HEK293T (cell line): ENCODE results near the gene VPS37C.

Experiments
- CTCF ChIA-PET: fragments of 350-600 bp; formaldehyde crosslinking; extraction: SDS; loops from one replicate; lab custom pipeline; 2021; ENCODE audit warnings: antibody characterized with exemption, inconsistent platforms; lab: Yijun Ruan, JAX
- POLR2A ChIA-PET: fragments of 350-600 bp; formaldehyde crosslinking; extraction: SDS; loops from one replicate; lab custom pipeline; 2020; ENCODE audit warnings: antibody characterized with exemption, inconsistent platforms; lab: Yijun Ruan, JAX
- DNase-seq: peaks from one replicate; pipeline ENCODE4 v3.0.0; 2012; ENCODE audit warnings: mixed read lengths; ENCODE audit errors: extremely low spot score
- ARNT ChIP-seq: fragments of 450-650 bp; IDR thresholded peaks from 2 replicates; pipeline ENCODE4 v1.6.1; 2017; ENCODE audit warnings: mild to moderate bottlenecking
- BHLHE40 ChIP-seq: fragments of 450-650 bp; IDR thresholded peaks from 2 replicates; pipeline ENCODE4 v1.6.1; 2016; ENCODE audit warnings: mild to moderate bottlenecking, moderate library complexity, borderline replicate concordance
- CTBP1 ChIP-seq: fragments of 450-650 bp; IDR thresholded peaks from 2 replicates; pipeline ENCODE4 v1.6.1; 2016; ENCODE audit warnings: borderline replicate concordance
- ELF4 ChIP-seq: fragments of 450-650 bp; IDR thresholded peaks from 2 replicates; pipeline ENCODE4 v1.6.1; 2017; ENCODE audit warnings: antibody characterized with exemption
- FOXA1 ChIP-seq: fragments of 450-650 bp; IDR thresholded peaks from 2 replicates; pipeline ENCODE4 v1.6.1; 2016; ENCODE audit warnings: mild to moderate bottlenecking
- FOXK2 ChIP-seq: fragments of 450-650 bp; IDR thresholded peaks from 2 replicates; pipeline ENCODE4 v1.6.1; 2016; ENCODE audit warnings: mild to moderate bottlenecking
- FOXM1 ChIP-seq: fragments of 450-650 bp; IDR thresholded peaks from 2 replicates; pipeline ENCODE4 v1.6.1; 2017; ENCODE audit warnings: mild to moderate bottlenecking, borderline replicate concordance
- HDGF ChIP-seq: fragments of 450-650 bp; IDR thresholded peaks from 2 replicates; pipeline ENCODE4 v1.6.1; 2017; ENCODE audit warnings: antibody characterized with exemption, borderline replicate concordance
- L3MBTL2 ChIP-seq: fragments of 450-650 bp; conservative IDR thresholded peaks from 2 replicates; pipeline ENCODE4 v1.6.1; 2016; ENCODE audit warnings: mild to moderate bottlenecking
- LEF1 ChIP-seq: fragments of 450-650 bp; IDR thresholded peaks from 2 replicates; pipeline ENCODE4 v1.6.1; 2017; ENCODE audit warnings: mild to moderate bottlenecking, borderline replicate concordance
- NFRKB ChIP-seq: fragments of 450-650 bp; IDR thresholded peaks from 2 replicates; pipeline ENCODE4 v1.6.1; 2016; ENCODE audit warnings: mild to moderate bottlenecking, moderate library complexity
- PKNOX1 ChIP-seq: fragments of 450-650 bp; IDR thresholded peaks from 2 replicates; pipeline ENCODE4 v1.6.1; 2016
- SP1 ChIP-seq: fragments of 450-650 bp; IDR thresholded peaks from 2 replicates; pipeline ENCODE4 v1.6.1; 2017
- SUZ12 ChIP-seq: fragments of 450-650 bp; IDR thresholded peaks from 2 replicates; pipeline ENCODE4 v1.6.1; 2016; ENCODE audit warnings: mild to moderate bottlenecking
- TARDBP ChIP-seq: fragments of 450-650 bp; IDR thresholded peaks from 2 replicates; pipeline ENCODE4 v1.6.1; 2016
- ZNF384 ChIP-seq: fragments of 450-650 bp; IDR thresholded peaks from 2 replicates; pipeline ENCODE4 v1.6.1; 2016

The VPS37C gene

GRCh38 chr11:61089806-61090491 is 71.3 kb downstream of the VPS37C start:
- POLR2A ChIA-PET: no interaction called here
- no peak for TF ChIP-seq ELF4
- no peak for TF ChIP-seq NFRKB
- no peak for TF ChIP-seq L3MBTL2
- TF ChIP-seq FOXK2: no peak
- TF ChIP-seq ZNF384: no peak
- TF ChIP-seq TARDBP: no peak
- no peak for TF ChIP-seq FOXA1
- TF ChIP-seq SUZ12: no peak
- no peak for DNase-seq
- CTCF ChIA-PET: no interaction called here

GRCh38 chr11:61087426-61088119 is 73.7 kb downstream of the VPS37C start:
- CTCF ChIA-PET: no interaction called here
- no peak for TF ChIP-seq NFRKB
- TF ChIP-seq BHLHE40: no peak
- no peak for TF ChIP-seq TARDBP
- no peak for TF ChIP-seq FOXA1
- TF ChIP-seq ELF4: no peak
- TF ChIP-seq ZNF384: no peak
- no peak for TF ChIP-seq LEF1
- TF ChIP-seq SP1: no peak
- TF ChIP-seq FOXK2: no peak
- TF ChIP-seq CTBP1: no peak
- no peak for TF ChIP-seq ARNT
- no peak for TF ChIP-seq SUZ12
- TF ChIP-seq PKNOX1: no peak
- no peak for TF ChIP-seq L3MBTL2
- no peak for TF ChIP-seq FOXM1
- no peak for TF ChIP-seq HDGF
- POLR2A ChIA-PET: no interaction called here

GRCh38 chr11:61083601-61084147 is 77.6 kb downstream of the VPS37C start:
- ChIA-PET CTCF (interaction anchor here (0.5 kb wide), 1 partner anchor 172 kb away, joined by 4 read pairs; no protein-coding TSS in a partner anchor), POLR2A (no interaction called here)
- no peak for TF ChIP-seq NFRKB
- no peak for TF ChIP-seq SUZ12
- no peak for TF ChIP-seq HDGF
- TF ChIP-seq FOXM1: no peak
- no peak for TF ChIP-seq LEF1
- no peak for TF ChIP-seq PKNOX1
- TF ChIP-seq ARNT: no peak
- TF ChIP-seq BHLHE40: no peak
- no peak for TF ChIP-seq ZNF384
- no peak for TF ChIP-seq L3MBTL2
- TF ChIP-seq TARDBP: no peak
- no peak for TF ChIP-seq ELF4
- DNase-seq: no peak

More at GRCh38 chr11:61087426-61088119, 73.7 kb downstream of the VPS37C start:
- no peak for DNase-seq

- DNase-seq: no peak
- ChIA-PET POLR2A (no interaction called here), CTCF (no interaction called here)
- TF ChIP-seq TARDBP: no peak
- no peak for TF ChIP-seq HDGF
- TF ChIP-seq SP1: no peak
- no peak for TF ChIP-seq ZNF384
- TF ChIP-seq FOXM1: no peak
- no peak for TF ChIP-seq L3MBTL2
- TF ChIP-seq ARNT: no peak
- TF ChIP-seq FOXK2: no peak
- no peak for TF ChIP-seq BHLHE40
- no peak for TF ChIP-seq CTBP1
- no peak for TF ChIP-seq ELF4
- TF ChIP-seq LEF1: no peak
- TF ChIP-seq NFRKB: no peak
- TF ChIP-seq SUZ12: no peak
These were observed 78.2 kb downstream of the VPS37C start for GRCh38 chr11:61082931-61083531.

- POLR2A ChIA-PET: no interaction called here
These were observed 79.0 kb downstream of the VPS37C start for GRCh38 chr11:61082062-61082870.

More at GRCh38 chr11:61082062-61082870, 79.0 kb downstream of the VPS37C start:
- no peak for DNase-seq
- TF ChIP-seq BHLHE40 (no peak), HDGF (no peak), FOXA1 (no peak), NFRKB (no peak), CTBP1 (no peak), ZNF384 (no peak), SP1 (no peak), TARDBP (no peak), FOXM1 (no peak), L3MBTL2 (no peak), ARNT (no peak), ELF4 (no peak), SUZ12 (no peak), PKNOX1 (no peak), FOXK2 (no peak), LEF1 (no peak)
- CTCF ChIA-PET: no interaction called here
